HG03442 (cell line): ENCODE data around the gene RHEX.
"Not testable (repeated sequence)": the region's sequence is repeated elsewhere in the genome, so short reads cannot be mapped to it uniquely, and the experiment has no call there.

ENCODE experiments used
- ATAC-seq: cut with Tn5 transposase; IDR thresholded peaks from one replicate; pipeline ENCODE4 v1.9.1; 2021; ENCODE audit warnings: mild to moderate bottlenecking, moderate library complexity; ENCODE audit not compliant: unreplicated experiment

RHEX gene

GRCh38 chr1:206058289-206058926 is 5.4 kb downstream of the RHEX start:
- not testable (repeated sequence) for ATAC-seq

- ATAC-seq: no peak
Measured at GRCh38 chr1:206058927-206059292, 5.9 kb downstream of the RHEX start.

- no peak for ATAC-seq
Measured at GRCh38 chr1:206059355-206059915, 6.5 kb downstream of the RHEX start.

DNA sequence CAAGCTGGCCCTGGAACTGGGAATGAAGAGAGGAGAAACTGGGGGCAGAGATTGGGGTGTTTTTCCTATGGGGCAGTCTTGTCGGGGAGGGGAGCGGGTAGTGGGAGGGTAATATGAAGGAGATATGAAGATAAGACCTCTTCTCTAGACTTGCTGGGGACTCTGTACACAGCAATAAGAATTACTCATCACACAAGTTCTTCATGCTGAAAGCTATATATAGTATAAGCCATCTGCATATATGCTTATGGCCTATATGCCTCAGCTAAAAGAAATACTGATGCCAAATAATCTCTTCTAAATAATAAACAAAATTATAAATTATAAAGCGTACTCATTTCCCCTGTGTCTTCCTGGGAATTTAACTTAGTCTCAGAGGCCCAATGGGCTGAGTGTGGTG is 7.9 kb downstream of the RHEX start:
- no peak for ATAC-seq

GRCh38 chr1:206062464-206062863 is 9.5 kb downstream of the RHEX start:
- no peak for ATAC-seq

DNA sequence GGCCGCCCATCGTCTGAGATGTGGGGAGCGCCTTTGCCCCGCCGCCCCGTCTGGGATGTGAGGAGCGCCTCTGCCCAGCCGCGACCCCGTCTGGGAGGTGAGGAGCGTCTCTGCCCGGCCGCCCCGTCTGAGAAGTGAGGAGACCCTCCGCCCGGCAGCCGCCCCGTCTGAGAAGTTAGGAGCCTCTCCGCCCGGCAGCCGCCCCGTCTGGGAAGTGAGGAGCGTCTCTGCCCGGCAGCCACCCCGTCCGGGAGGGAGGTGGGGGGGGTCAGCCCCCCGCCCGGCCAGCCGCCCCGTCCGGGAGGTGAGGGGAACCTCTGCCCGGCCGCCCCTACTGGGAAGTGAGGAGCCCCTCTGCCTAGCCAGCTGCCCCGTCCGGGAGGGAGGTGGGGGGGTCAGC is 11.0 kb downstream of the RHEX start:
- ATAC-seq: not testable (repeated sequence)

- ATAC-seq: not testable (repeated sequence)
Measured at GRCh38 chr1:206064501-206064900, 11.5 kb downstream of the RHEX start.

DNA sequence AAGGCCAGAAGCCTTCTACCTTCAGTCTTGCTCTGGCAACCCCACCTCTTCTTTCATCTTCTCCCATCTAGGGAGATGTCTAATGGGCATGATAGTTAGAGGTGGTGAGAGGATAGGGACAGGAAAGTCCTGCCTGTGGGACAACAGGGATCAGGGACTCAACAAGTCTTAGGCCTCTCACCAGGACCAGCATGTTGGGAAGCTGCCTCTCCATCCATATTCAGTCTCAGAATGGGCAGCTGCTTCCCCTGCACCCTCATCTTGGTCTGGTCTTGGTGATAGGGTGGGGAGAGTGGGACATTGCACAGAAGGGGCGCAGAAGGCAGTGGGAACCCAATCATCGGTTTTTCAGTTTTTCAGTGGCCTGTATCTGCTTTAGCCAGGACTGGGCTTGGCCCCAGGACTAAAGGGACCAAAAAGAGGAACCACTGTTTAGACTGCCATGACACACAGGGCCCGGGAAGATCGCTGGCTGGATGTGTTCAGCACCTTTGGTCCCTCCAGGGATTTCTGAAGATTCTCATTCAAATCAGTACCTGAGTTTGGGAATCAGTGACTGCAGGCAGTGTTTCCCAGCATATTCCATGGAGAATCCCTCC is 12.7 kb downstream of the RHEX start:
- ATAC-seq: no peak

GRCh38 chr1:206066479-206067171 is 13.7 kb downstream of the RHEX start:
- ATAC-seq: peak; percentile 88

GRCh38 chr1:206067486-206068227 is 14.7 kb downstream of the RHEX start:
- ATAC-seq: no peak

DNA sequence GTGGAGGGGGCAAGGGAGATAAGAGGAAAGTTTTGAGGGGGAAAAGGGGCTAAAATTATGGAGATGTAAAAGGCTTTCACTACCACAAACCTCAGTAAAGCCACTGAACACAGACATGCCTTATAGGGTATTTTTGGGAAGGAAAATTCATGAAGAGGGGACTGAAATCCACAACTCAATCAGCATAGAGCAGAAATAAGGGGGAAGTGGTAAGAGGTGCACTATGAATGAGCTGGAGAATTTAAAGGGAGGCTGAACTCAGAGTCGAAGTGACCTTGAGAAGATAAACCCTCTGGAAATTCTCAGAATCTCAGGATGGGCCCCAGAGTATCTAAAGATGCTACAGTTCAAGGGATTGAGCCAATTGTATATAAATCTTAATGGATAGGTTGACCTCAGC is 15.3 kb downstream of the RHEX start:
- no peak for ATAC-seq

- no peak for ATAC-seq
Measured at GRCh38 chr1:206070627-206071304, 17.8 kb downstream of the RHEX start.

- no peak for ATAC-seq
Measured at GRCh38 chr1:206074839-206075238, 21.9 kb downstream of the RHEX start.

- no peak for ATAC-seq
Measured at GRCh38 chr1:206075786-206076755, 23.1 kb downstream of the RHEX start.

GRCh38 chr1:206079135-206079534 is 26.2 kb downstream of the RHEX start:
- no peak for ATAC-seq

DNA sequence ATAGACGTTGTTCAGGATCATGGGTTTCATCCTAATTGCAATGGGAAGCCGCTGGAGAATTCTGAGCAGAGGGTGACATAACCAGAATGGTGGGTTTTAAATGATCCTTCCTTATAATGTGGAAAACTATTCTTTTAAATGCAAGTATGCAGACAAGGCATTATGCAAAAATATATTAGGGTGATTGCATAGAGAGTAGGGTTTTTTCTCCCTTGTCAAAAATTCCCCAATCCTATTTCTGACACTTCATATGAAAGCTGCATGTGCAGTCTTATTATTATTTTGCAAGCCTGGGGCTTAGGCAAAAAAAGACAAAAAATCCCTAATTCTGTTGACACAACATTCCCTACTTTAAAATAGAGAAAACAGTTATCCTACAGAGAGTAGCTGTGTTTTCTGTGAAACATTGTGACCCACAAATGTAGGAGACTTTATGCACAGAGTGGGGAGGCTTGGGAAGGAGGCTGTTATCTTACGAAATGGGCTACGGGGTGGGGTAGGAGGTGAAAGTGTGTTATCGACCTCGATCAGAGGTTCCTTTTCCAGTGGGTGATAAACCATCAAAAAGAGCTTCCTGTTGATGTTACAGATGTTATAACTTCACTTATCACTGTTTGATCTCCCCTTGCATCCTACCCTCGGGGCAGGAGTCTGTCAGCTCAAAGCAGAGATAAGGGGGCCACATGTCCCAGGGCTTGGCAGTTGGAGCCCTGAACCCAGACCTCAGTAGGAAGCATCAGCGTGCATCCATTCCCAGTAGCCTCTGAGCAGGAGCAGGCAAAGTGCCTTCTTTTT is 27.2 kb downstream of the RHEX start:
- ATAC-seq: no peak

- no peak for ATAC-seq
Measured at GRCh38 chr1:206081856-206082255, 28.9 kb downstream of the RHEX start.

DNA sequence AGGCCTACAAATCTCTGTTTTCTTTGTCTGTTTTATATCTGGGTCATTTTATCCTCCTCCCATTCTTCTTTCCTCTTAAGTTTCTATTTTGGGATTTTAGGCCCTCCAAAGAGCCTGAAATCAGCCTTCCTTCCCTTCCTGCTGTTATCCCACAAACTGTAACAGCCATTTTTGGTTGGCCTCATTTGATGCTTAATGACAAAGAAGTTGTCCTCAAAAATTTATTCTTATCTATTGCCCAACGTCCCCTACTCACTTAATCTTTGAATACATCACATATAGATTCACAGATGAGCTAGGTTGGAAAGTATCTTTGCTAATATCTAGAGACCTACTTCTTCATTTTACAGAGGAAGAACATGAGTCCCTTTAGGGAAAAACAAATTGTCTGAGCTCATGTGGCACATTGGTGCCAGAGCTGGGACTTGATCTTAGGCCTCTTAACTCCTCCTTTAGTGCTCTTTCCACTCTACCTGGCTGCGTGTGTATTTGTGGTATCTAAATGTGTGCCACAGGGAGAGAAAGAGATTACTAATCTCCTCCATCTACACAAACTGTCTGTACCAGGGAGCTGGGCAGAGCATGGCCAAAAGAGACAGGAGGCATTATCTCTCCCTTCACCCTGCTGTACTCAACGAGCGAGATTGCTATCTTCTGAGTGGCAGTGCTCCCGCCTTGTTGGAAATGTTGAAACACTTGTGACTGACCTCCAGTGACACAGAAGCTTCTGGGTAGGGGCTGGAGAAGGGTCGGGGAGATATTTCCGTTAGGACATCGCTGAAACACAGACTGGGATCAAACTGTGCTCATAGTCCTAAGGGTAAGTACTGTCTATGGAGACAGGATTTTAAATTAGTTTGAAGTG is 30.1 kb downstream of the RHEX start:
- no peak for ATAC-seq
